GM12878 (cell line): Measurements from ENCODE around the gene MYBPC2. TPM values are rescaled to one million over a fixed set of nuclear protein-coding genes. Genes with fewer than 3 reads are reported as not detected.

ENCODE experiments used
- ATAC-seq: fragments of 200-7000 bp; cut with Tn5 transposase; 3 replicates; pipeline ENCODE4 v1.9.1; 2020; ENCODE audit warnings: mild to moderate bottlenecking, moderate library complexity
- BruUV-seq: library from RNA; stranded (reverse); fragments of 400-500 nt; replicated peaks from 2 replicates; lab custom pipeline; 2021; lab: Mats Ljungman, UMichigan
- CTCF ChIA-PET: fragments of 300-600 bp; sonication (Branson Sonifier 250); formaldehyde crosslinking; extraction: SDS; loops from one replicate; lab custom pipeline; 2021; ENCODE audit warnings: inconsistent platforms; lab: Yijun Ruan, JAX
- POLR2A ChIA-PET: fragments of 350-600 bp; formaldehyde crosslinking; extraction: SDS; loops from one replicate; lab custom pipeline; 2021; ENCODE audit warnings: inconsistent platforms; lab: Charles Lee
- RAD21 ChIA-PET: fragments of 300-600 bp; sonication (Branson Sonifier 250); formaldehyde crosslinking; loops from one replicate; lab custom pipeline; 2023; ENCODE audit warnings: antibody characterized with exemption; ENCODE audit not compliant: unreplicated experiment; lab: Charles Lee
- SMC1A ChIA-PET: fragments of 300-600 bp; sonication (Branson Sonifier 250); formaldehyde crosslinking; loops from one replicate; lab custom pipeline; 2023; ENCODE audit not compliant: unreplicated experiment, uncharacterized antibody; lab: Charles Lee
- DNase-seq: peaks from one replicate; pipeline ENCODE4 v3.0.0-alpha.2; 2011; ENCODE audit warnings: low read depth, low spot score
- FAIRE-seq: peaks from 3 replicates; lab custom pipeline; 2011; peaks lifted over from hg19 to GRCh38; lab: Jason Lieb, UNC
- H2AFZ ChIP-seq: 2 replicates; pipeline ENCODE4 v1.6.0; 2011; ENCODE audit warnings: low read depth, low read length, control low read depth; ENCODE audit not compliant: control insufficient read depth
- H3K27ac ChIP-seq: 2 replicates; pipeline ENCODE4 v1.5.1; 2011; ENCODE audit warnings: control low read depth; ENCODE audit not compliant: control insufficient read depth, insufficient read depth
- H3K27me3 ChIP-seq, 2 experiments: replicated peaks in 1 of 2; 2 replicates each; pipeline versions ENCODE4 v1.6.0 to v1.6.1; 2011; ENCODE audit warnings: low read length in 1 of 2; ENCODE audit not compliant: control insufficient read depth in 2 of 2, insufficient read depth in 2 of 2
- H3K36me3 ChIP-seq, 2 experiments: 2 replicates each; pipeline ENCODE4 v1.5.1; 2011; ENCODE audit warnings: low read length in 1 of 2; ENCODE audit not compliant: control insufficient read depth in 2 of 2, insufficient read depth in 2 of 2
- H3K4me1 ChIP-seq: 2 replicates; pipeline ENCODE4 v1.6.1; 2011; ENCODE audit warnings: mild to moderate bottlenecking, low read length, moderate library complexity, mixed read lengths; ENCODE audit not compliant: control insufficient read depth, insufficient read depth
- H3K4me2 ChIP-seq: 2 replicates; pipeline ENCODE4 v1.6.0; 2011; ENCODE audit warnings: control low read depth; ENCODE audit not compliant: control insufficient read depth, insufficient read depth
- H3K4me3 ChIP-seq: fragments of 200-600 bp; sonication (generic); 2 replicates; pipeline ENCODE4 v1.5.1; 2016
- H3K79me2 ChIP-seq: 2 replicates; pipeline ENCODE4 v1.6.0; 2011; ENCODE audit warnings: low read length; ENCODE audit not compliant: control insufficient read depth, insufficient read depth
- H3K9ac ChIP-seq: 2 replicates; pipeline ENCODE4 v1.8.0; 2011; ENCODE audit warnings: low read length, control low read depth, mixed read lengths; ENCODE audit not compliant: control insufficient read depth, insufficient read depth
- H3K9me3 ChIP-seq: replicated peaks from 3 replicates; pipeline ENCODE4 v1.5.1; 2011; ENCODE audit warnings: mild to moderate bottlenecking, low read length; ENCODE audit not compliant: control insufficient read depth, insufficient read depth
- H4K20me1 ChIP-seq: 2 replicates; pipeline ENCODE4 v1.6.0; 2011; ENCODE audit not compliant: control insufficient read depth, insufficient read depth
- BHLHE40 ChIP-seq, 2 experiments: fragments of 450-650 bp in 1 of 2; IDR thresholded peaks; 2 replicates each; pipeline ENCODE4 v1.6.1; 2011 to 2017; ENCODE audit warnings: low read depth in 2 of 2, borderline replicate concordance in 1 of 2, improper control_type of control experiment in 1 of 2, low read length in 1 of 2, mild to moderate bottlenecking in 1 of 2
- CBX5 ChIP-seq: sonication (generic); IDR thresholded peaks from 2 replicates; pipeline ENCODE4 v1.6.1; 2016; ENCODE audit warnings: low read depth, moderate library complexity, mild to moderate bottlenecking, inconsistent platforms
- CHD1 ChIP-seq: IDR thresholded peaks from 2 replicates; pipeline ENCODE4 v1.6.1; 2012; ENCODE audit warnings: low read depth, low read length, improper control_type of control experiment
- E2F4 ChIP-seq: IDR thresholded peaks from 2 replicates; pipeline ENCODE4 v1.6.1; 2012; ENCODE audit warnings: low read depth, low read length, improper control_type of control experiment
- FOS ChIP-seq: IDR thresholded peaks from 3 replicates; pipeline ENCODE4 v1.6.1; 2011; ENCODE audit warnings: borderline replicate concordance; ENCODE audit not compliant: insufficient read length; ENCODE audit errors: extremely low read depth
- NBN ChIP-seq: fragments of 450-650 bp; IDR thresholded peaks from 2 replicates; pipeline ENCODE4 v1.6.1; 2016
- RAD21 ChIP-seq: IDR thresholded peaks from 2 replicates; pipeline ENCODE4 v1.6.1; 2011; ENCODE audit warnings: mild to moderate bottlenecking, low read depth, low read length, moderate library complexity; ENCODE audit not compliant: insufficient read depth
- SMC3 ChIP-seq: IDR thresholded peaks from 2 replicates; pipeline ENCODE4 v1.6.1; 2011; ENCODE audit warnings: low read length, improper control_type of control experiment, borderline replicate concordance
- TCF3 ChIP-seq: IDR thresholded peaks from 2 replicates; pipeline ENCODE4 v1.6.1; 2012; ENCODE audit warnings: low read depth, mild to moderate bottlenecking, low read length, borderline replicate concordance; ENCODE audit not compliant: insufficient read depth
- WRNIP1 ChIP-seq: IDR thresholded peaks from 2 replicates; pipeline ENCODE4 v1.6.1; 2011; ENCODE audit warnings: low read depth, low read length, improper control_type of control experiment, borderline replicate concordance
- ZNF24 ChIP-seq: fragments of 450-650 bp; IDR thresholded peaks from 2 replicates; pipeline ENCODE4 v1.6.1; 2017; ENCODE audit warnings: antibody characterized with exemption, mild to moderate bottlenecking
- WGBS: methylation state at CpG from one replicate; pipeline ENCODE4 v1.1.6; 2016; ENCODE audit warnings: low lambda C conversion rate; ENCODE audit not compliant: insufficient replicate concordance, insufficient coverage; ENCODE audit errors: missing lambda C conversion rate; 5-methylcytosine and 5-hydroxymethylcytosine counted together
- in situ Hi-C: fragments of 300-500 bp; cut with MboI; formaldehyde crosslinking; loops from 9 replicates; pipeline ENCODE4 v1.14.3; 2018; ENCODE audit warnings: mixed read lengths
- intact Hi-C: fragments of 100-400 bp; cut with micrococcal nuclease; formaldehyde crosslinking; loops from one replicate; pipeline ENCODE4 v1.14.2; 2022; ENCODE audit not compliant: unreplicated experiment
- polyA plus RNA-seq, 11 experiments: library from polyadenylated mRNA; depleted of rRNA in 4 of 11; unstranded in 6 of 11; stranded (reverse) in 5 of 11; fragments of >200 nt; fragmentation: Nextera tagmentation in 4 of 11; fragmentation: Illumina TruSeq in 1 of 11; extraction: Ambion mirVana in 4 of 11; extraction: Trizol in 1 of 11; gene quantifications; 1 replicate in 1 of 11; 2 replicates in 10 of 11; pipeline versions ENCODE4 v1.2.1 to v1.2.3, GENCODE V29; 2011 to 2016; ENCODE audit warnings: inconsistent platforms in 2 of 11, missing spikeins in 2 of 11, low read depth in 1 of 11
- total RNA-seq, 4 experiments: library from RNA; depleted of rRNA in 3 of 4; stranded (reverse); fragments of >200 nt in 3 of 4; fragmentation: Illumina TruSeq in 1 of 4; extraction: Trizol in 1 of 4; gene quantifications; 2 replicates each; pipeline versions ENCODE4 v1.2.1 to v1.2.3, GENCODE V29; 2013 to 2021

The MYBPC2 gene
- total and polyA plus RNA-seq, 10 of the 15 experiments (the other 5 are each of a cell fraction or from before 2014, with no cell fraction given), result 0.09 to 2.6 (median 0.61) TPM

GRCh38 chr19:50398675-50399367, 33.9 kb upstream of the MYBPC2 start:
- ChIA-PET RAD21 (interaction anchor here (0.9 kb wide), 1 partner anchor 13 kb away, joined by 5 read pairs; no protein-coding TSS in a partner anchor), CTCF (no interaction called here), POLR2A (interaction anchor here (0.6 kb wide), 1 partner anchor 410 kb away, joined by 3 read pairs; no protein-coding TSS in a partner anchor), SMC1A (no interaction called here)
- BruUV-seq, result no TSS peak
- Histone ChIP-seq H3K27me3 (no peaks in the 10 kb centered on the region), H3K4me2 (no peak overlapping the region), H3K27ac (no peak overlapping the region), H4K20me1 (no peaks in the 10 kb centered on the region), H3K9ac (no peak overlapping the region), H3K79me2 (no peaks in the 10 kb centered on the region; the same call in 1 of the 2 replicates), H3K9me3 (no peaks in the 10 kb centered on the region), H3K36me3 (peaks cover under 1 to 32% of the 10 kb centered on the region in 2 experiments; a peak in 3 of 4 replicates), H2AFZ (no peak overlapping the region), H3K4me3 (no peak overlapping the region), H3K4me1 (no peaks in the 10 kb centered on the region)
- in situ Hi-C loops (no loop called here), intact Hi-C loops (no loop called here)
- WGBS, result 90% methylated on average over 9 of the region's 13 CpGs
- TF ChIP-seq SMC3 (no peak), RAD21 (no peak), BHLHE40 (IDR thresholded peaks at IDR 0.05; ENCODE audit: borderline replicate concordance in 1 of 2, low read depth in 2 of 2, low read length in 1 of 2) (no peak), CHD1 (no peak), ZNF24 (no peak), CBX5 (no peak), NBN (no peak), FOS (no peak), TCF3 (no peak), E2F4 (no peak), WRNIP1 (no peak)
- FAIRE-seq (no peak), ATAC-seq (no peak), DNase-seq (no peak)
